GM12878 (cell line): ENCODE data around the gene ZNF543. TPM values are rescaled to one million over a fixed set of nuclear protein-coding genes. Genes with fewer than 3 reads are reported as not detected.
A peak's percentile ranks its signal among the peaks of the same experiment; 100 is the strongest.

Source experiments
- ATAC-seq: fragments of 200-7000 bp; cut with Tn5 transposase; 3 replicates; pipeline ENCODE4 v1.9.1; 2020; ENCODE audit warnings: mild to moderate bottlenecking, moderate library complexity
- BruUV-seq: library from RNA; stranded (reverse); fragments of 400-500 nt; replicated peaks from 2 replicates; lab custom pipeline; 2021; lab: Mats Ljungman, UMichigan
- CTCF ChIA-PET: fragments of 300-600 bp; sonication (Branson Sonifier 250); formaldehyde crosslinking; extraction: SDS; loops from one replicate; lab custom pipeline; 2021; ENCODE audit warnings: inconsistent platforms; lab: Yijun Ruan, JAX
- POLR2A ChIA-PET: fragments of 350-600 bp; formaldehyde crosslinking; extraction: SDS; loops from one replicate; lab custom pipeline; 2021; ENCODE audit warnings: inconsistent platforms; lab: Charles Lee
- RAD21 ChIA-PET: fragments of 300-600 bp; sonication (Branson Sonifier 250); formaldehyde crosslinking; loops from one replicate; lab custom pipeline; 2023; ENCODE audit warnings: antibody characterized with exemption; ENCODE audit not compliant: unreplicated experiment; lab: Charles Lee
- SMC1A ChIA-PET: fragments of 300-600 bp; sonication (Branson Sonifier 250); formaldehyde crosslinking; loops from one replicate; lab custom pipeline; 2023; ENCODE audit not compliant: unreplicated experiment, uncharacterized antibody; lab: Charles Lee
- DNase-seq: peaks from one replicate; pipeline ENCODE4 v3.0.0-alpha.2; 2011; ENCODE audit warnings: low read depth, low spot score
- FAIRE-seq: peaks from 3 replicates; lab custom pipeline; 2011; peaks lifted over from hg19 to GRCh38; lab: Jason Lieb, UNC
- H2AFZ ChIP-seq: 2 replicates; pipeline ENCODE4 v1.6.0; 2011; ENCODE audit warnings: low read depth, low read length, control low read depth; ENCODE audit not compliant: control insufficient read depth
- H3K27ac ChIP-seq: 2 replicates; pipeline ENCODE4 v1.5.1; 2011; ENCODE audit warnings: control low read depth; ENCODE audit not compliant: control insufficient read depth, insufficient read depth
- H3K27me3 ChIP-seq, 2 experiments: replicated peaks in 1 of 2; 2 replicates each; pipeline versions ENCODE4 v1.6.0 to v1.6.1; 2011; ENCODE audit warnings: low read length in 1 of 2; ENCODE audit not compliant: control insufficient read depth in 2 of 2, insufficient read depth in 2 of 2
- H3K36me3 ChIP-seq, 2 experiments: 2 replicates each; pipeline ENCODE4 v1.5.1; 2011; ENCODE audit warnings: low read length in 1 of 2; ENCODE audit not compliant: control insufficient read depth in 2 of 2, insufficient read depth in 2 of 2
- H3K4me1 ChIP-seq: 2 replicates; pipeline ENCODE4 v1.6.1; 2011; ENCODE audit warnings: mild to moderate bottlenecking, low read length, moderate library complexity, mixed read lengths; ENCODE audit not compliant: control insufficient read depth, insufficient read depth
- H3K4me2 ChIP-seq: 2 replicates; pipeline ENCODE4 v1.6.0; 2011; ENCODE audit warnings: control low read depth; ENCODE audit not compliant: control insufficient read depth, insufficient read depth
- H3K4me3 ChIP-seq: fragments of 200-600 bp; sonication (generic); 2 replicates; pipeline ENCODE4 v1.5.1; 2016
- H3K79me2 ChIP-seq: 2 replicates; pipeline ENCODE4 v1.6.0; 2011; ENCODE audit warnings: low read length; ENCODE audit not compliant: control insufficient read depth, insufficient read depth
- H3K9ac ChIP-seq: 2 replicates; pipeline ENCODE4 v1.8.0; 2011; ENCODE audit warnings: low read length, control low read depth, mixed read lengths; ENCODE audit not compliant: control insufficient read depth, insufficient read depth
- H3K9me3 ChIP-seq: replicated peaks from 3 replicates; pipeline ENCODE4 v1.5.1; 2011; ENCODE audit warnings: mild to moderate bottlenecking, low read length; ENCODE audit not compliant: control insufficient read depth, insufficient read depth
- H4K20me1 ChIP-seq: 2 replicates; pipeline ENCODE4 v1.6.0; 2011; ENCODE audit not compliant: control insufficient read depth, insufficient read depth
- ATF3 ChIP-seq: IDR thresholded peaks from 2 replicates; pipeline ENCODE4 v1.6.1; 2011; ENCODE audit warnings: low read depth, mild to moderate bottlenecking, low read length, moderate library complexity, borderline replicate concordance; ENCODE audit errors: extremely low read depth
- BHLHE40 ChIP-seq, 2 experiments: fragments of 450-650 bp in 1 of 2; IDR thresholded peaks; 2 replicates each; pipeline ENCODE4 v1.6.1; 2011 to 2017; ENCODE audit warnings: low read depth in 2 of 2, borderline replicate concordance in 1 of 2, improper control_type of control experiment in 1 of 2, low read length in 1 of 2, mild to moderate bottlenecking in 1 of 2
- CBX5 ChIP-seq: sonication (generic); IDR thresholded peaks from 2 replicates; pipeline ENCODE4 v1.6.1; 2016; ENCODE audit warnings: low read depth, moderate library complexity, mild to moderate bottlenecking, inconsistent platforms
- ESRRA ChIP-seq: IDR thresholded peaks from 2 replicates; pipeline ENCODE4 v1.6.1; 2012; ENCODE audit warnings: mild to moderate bottlenecking, low read length, improper control_type of control experiment
- IKZF1 ChIP-seq: fragments of 450-650 bp; conservative IDR thresholded peaks from 2 replicates; pipeline ENCODE4 v1.6.1; 2017; ENCODE audit warnings: antibody characterized with exemption, mild to moderate bottlenecking
- MEF2A ChIP-seq: IDR thresholded peaks from 2 replicates; pipeline ENCODE4 v1.6.1; 2011; ENCODE audit warnings: low read depth, mild to moderate bottlenecking, low read length, moderate library complexity; ENCODE audit not compliant: insufficient read depth
- MYB ChIP-seq: fragments of 150-350 bp; IDR thresholded peaks from 2 replicates; pipeline ENCODE4 v1.6.1; 2014; ENCODE audit warnings: mild to moderate bottlenecking, low read depth, low read length, borderline replicate concordance
- NKRF ChIP-seq: fragments of 450-650 bp; conservative IDR thresholded peaks from 2 replicates; pipeline ENCODE4 v1.6.1; 2017; ENCODE audit warnings: mild to moderate bottlenecking, moderate library complexity
- POLR2A ChIP-seq: IDR thresholded peaks from 2 replicates; pipeline ENCODE4 v1.6.1; 2011; ENCODE audit warnings: low read depth, mild to moderate bottlenecking, low read length
- POLR2AphosphoS5 ChIP-seq: IDR thresholded peaks from 2 replicates; pipeline ENCODE4 v1.6.1; 2011; ENCODE audit warnings: mild to moderate bottlenecking, low read length, inconsistent platforms
- USF1 ChIP-seq: IDR thresholded peaks from 2 replicates; pipeline ENCODE4 v1.6.1; 2011; ENCODE audit warnings: borderline replicate concordance, low read depth, mild to moderate bottlenecking, moderate library complexity, mixed read lengths, low read length; ENCODE audit not compliant: insufficient read depth; ENCODE audit errors: extremely low read length
- YY1 ChIP-seq: IDR thresholded peaks from 2 replicates; pipeline ENCODE4 v1.6.1; 2011; ENCODE audit warnings: low read depth, mild to moderate bottlenecking, low read length
- ZNF687 ChIP-seq: fragments of 450-650 bp; IDR thresholded peaks from 2 replicates; pipeline ENCODE4 v1.6.1; 2017; ENCODE audit warnings: mild to moderate bottlenecking, moderate library complexity
- WGBS: methylation state at CpG from one replicate; pipeline ENCODE4 v1.1.6; 2016; ENCODE audit warnings: low lambda C conversion rate; ENCODE audit not compliant: insufficient replicate concordance, insufficient coverage; ENCODE audit errors: missing lambda C conversion rate; 5-methylcytosine and 5-hydroxymethylcytosine counted together
- in situ Hi-C: fragments of 300-500 bp; cut with MboI; formaldehyde crosslinking; loops from 9 replicates; pipeline ENCODE4 v1.14.3; 2018; ENCODE audit warnings: mixed read lengths
- intact Hi-C: fragments of 100-400 bp; cut with micrococcal nuclease; formaldehyde crosslinking; loops from one replicate; pipeline ENCODE4 v1.14.2; 2022; ENCODE audit not compliant: unreplicated experiment
- polyA plus RNA-seq, 11 experiments: library from polyadenylated mRNA; depleted of rRNA in 4 of 11; unstranded in 6 of 11; stranded (reverse) in 5 of 11; fragments of >200 nt; fragmentation: Nextera tagmentation in 4 of 11; fragmentation: Illumina TruSeq in 1 of 11; extraction: Ambion mirVana in 4 of 11; extraction: Trizol in 1 of 11; gene quantifications; 1 replicate in 1 of 11; 2 replicates in 10 of 11; pipeline versions ENCODE4 v1.2.1 to v1.2.3, GENCODE V29; 2011 to 2016; ENCODE audit warnings: inconsistent platforms in 2 of 11, missing spikeins in 2 of 11, low read depth in 1 of 11
- total RNA-seq, 4 experiments: library from RNA; depleted of rRNA in 3 of 4; stranded (reverse); fragments of >200 nt in 3 of 4; fragmentation: Illumina TruSeq in 1 of 4; extraction: Trizol in 1 of 4; gene quantifications; 2 replicates each; pipeline versions ENCODE4 v1.2.1 to v1.2.3, GENCODE V29; 2013 to 2021

The ZNF543 gene
- total and polyA plus RNA-seq, 10 of the 15 experiments (the other 5 are each of a cell fraction or from before 2014, with no cell fraction given) = 0.53 to 9.0 (median 3.5) TPM

GRCh38 chr19:57350877-57351805, 30.9 kb downstream of the ZNF543 start, which contains the start of gene ZNF304:
TSS of gene ZNF304 (plus strand) at chr19:57351271. CDS start at chr19:57351665, 394 bp downstream.
- CTCF ChIA-PET = interaction anchor here (0.6 to 2.2 kb wide), 6 partner anchors 11 to 418 kb away, joined by 3 to 6 read pairs (median 4); partner anchors contain the start of genes TRAPPC2B, ZNF460, ZNF547 and ZNF586
- no TSS peak for BruUV-seq
- POLR2A ChIA-PET = interaction anchor here (0.6 to 1.7 kb wide), 7 partner anchors 12 to 495 kb away, joined by 3 to 11 read pairs (median 5); partner anchors contain the start of genes TRAPPC2B, ZNF547, ZNF548 and ZNF749
- peak; percentile 98 for FAIRE-seq
- intact Hi-C loops = no loop called here
- in situ Hi-C loops = no loop called here
- H3K9me3 ChIP-seq = peaks cover 3% of the 10 kb centered on the region; the same call in 1 of the 3 replicates
- 3% methylated on average over 57 of the region's 57 CpGs for WGBS
- ATAC-seq = peak; percentile 100
- H3K36me3 ChIP-seq = peaks cover 4 to 18% of the 10 kb centered on the region in 2 experiments; a peak in 3 of 4 replicates
- peak within 1 kb of the TSS; percentile 93 for H3K4me2 ChIP-seq
- no peaks in the 10 kb centered on the region for H4K20me1 ChIP-seq
- H3K27me3 ChIP-seq = no peaks in the 10 kb centered on the region
- no peaks in the 10 kb centered on the region for H3K4me1 ChIP-seq
- H3K79me2 ChIP-seq = peaks cover 21% of the 10 kb centered on the region
- SMC1A ChIA-PET = interaction anchor here (0.7 to 1.4 kb wide), 8 partner anchors 17 to 69 kb away, joined by 3 to 6 read pairs (median 4); partner anchors contain the start of genes ZNF543 and ZNF548
- peak within 1 kb of the TSS; percentile 96 for H2AFZ ChIP-seq
- H3K9ac ChIP-seq = peak within 1 kb of the TSS; percentile 78
- RAD21 ChIA-PET = interaction anchor here (0.7 to 1.6 kb wide), 4 partner anchors 12 to 84 kb away, joined by 3 to 5 read pairs (median 4); partner anchors contain the start of genes TRAPPC2B, ZNF547, ZNF548 and ZNF749
- peak within 1 kb of the TSS; percentile 57 for H3K27ac ChIP-seq
- peak; percentile 73 for DNase-seq
- H3K4me3 ChIP-seq = peak within 1 kb of the TSS; percentile 83
- TF ChIP-seq MEF2A (no peak), ZNF687 (0 out of 2 replicates have a peak, but pooled peaks have one; percentile 44), NKRF (no peak; the same call in 1 of the 2 replicates), ATF3 (peak; percentile 61; the same call in 1 of the 2 replicates), YY1 (peak; percentile 51; the same call in 1 of the 2 replicates), POLR2AphosphoS5 (peak; percentile 63), IKZF1 (peak; percentile 87), POLR2A (peak; percentile 62), ESRRA (no peak), USF1 (no peak), CBX5 (no peak), MYB (no peak), BHLHE40 (IDR thresholded peaks at IDR 0.05; ENCODE audit: borderline replicate concordance in 1 of 2, low read depth in 2 of 2, low read length in 1 of 2) (peak in 1 of 2 experiments; percentile 35; a peak in 1 of 4 replicates)
